ENCODE results near the gene AP2A2. TPM values are rescaled to one million over a fixed set of nuclear protein-coding genes. Genes with fewer than 3 reads are reported as not detected.

The AP2A2 gene
- total RNA-seq, 1 experiment from 2014 or later, result 29.6 TPM

- DNase-seq, result no peak
- intact Hi-C loops (cut with micrococcal nuclease), result no loop called here
- POLR2A ChIA-PET (ENCODE audit: unreplicated experiment), result no interaction called here
- peaks cover 16% of the 10 kb centered on the region for H3K4me1 ChIP-seq (ENCODE audit: insufficient read depth, low read length)
- peaks cover 26% of the 10 kb centered on the region for H3K79me2 ChIP-seq (ENCODE audit: low read length)
- no peak for TF ChIP-seq EZH2 (IDR thresholded peaks at IDR 0.05; ENCODE audit: low read length, unreplicated experiment)
- TF ChIP-seq, protein P1, sequence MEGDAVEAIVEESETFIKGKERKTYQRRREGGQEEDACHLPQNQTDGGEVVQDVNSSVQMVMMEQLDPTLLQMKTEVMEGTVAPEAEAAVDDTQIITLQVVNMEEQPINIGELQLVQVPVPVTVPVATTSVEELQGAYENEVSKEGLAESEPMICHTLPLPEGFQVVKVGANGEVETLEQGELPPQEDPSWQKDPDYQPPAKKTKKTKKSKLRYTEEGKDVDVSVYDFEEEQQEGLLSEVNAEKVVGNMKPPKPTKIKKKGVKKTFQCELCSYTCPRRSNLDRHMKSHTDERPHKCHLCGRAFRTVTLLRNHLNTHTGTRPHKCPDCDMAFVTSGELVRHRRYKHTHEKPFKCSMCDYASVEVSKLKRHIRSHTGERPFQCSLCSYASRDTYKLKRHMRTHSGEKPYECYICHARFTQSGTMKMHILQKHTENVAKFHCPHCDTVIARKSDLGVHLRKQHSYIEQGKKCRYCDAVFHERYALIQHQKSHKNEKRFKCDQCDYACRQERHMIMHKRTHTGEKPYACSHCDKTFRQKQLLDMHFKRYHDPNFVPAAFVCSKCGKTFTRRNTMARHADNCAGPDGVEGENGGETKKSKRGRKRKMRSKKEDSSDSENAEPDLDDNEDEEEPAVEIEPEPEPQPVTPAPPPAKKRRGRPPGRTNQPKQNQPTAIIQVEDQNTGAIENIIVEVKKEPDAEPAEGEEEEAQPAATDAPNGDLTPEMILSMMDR (conservative IDR thresholded peaks at IDR 0.05; ENCODE audit: low read depth, low read length), result no peak
- TF ChIP-seq EZH2phosphoT487 (IDR thresholded peaks at IDR 0.05; ENCODE audit: borderline replicate concordance, low read length), result no peak
- no peaks in the 10 kb centered on the region for H3K9me2 ChIP-seq (replicated peaks; ENCODE audit: low read length)
- H3K4me3 ChIP-seq (ENCODE audit: low read length), result no peak overlapping the region
- no peak overlapping the region for H3K27ac ChIP-seq (ENCODE audit: low read length)
- H2AFZ ChIP-seq (ENCODE audit: low read length), result no peak overlapping the region
- H3K27me3 ChIP-seq (ENCODE audit: low read length), result no peaks in the 10 kb centered on the region
- CTCF ChIA-PET, result no interaction called here
- no peaks in the 10 kb centered on the region; the same call in 1 of the 2 replicates for H3K36me3 ChIP-seq (ENCODE audit: low read depth, low read length)
- no peak for ATAC-seq
- no peaks in the 10 kb centered on the region for H3K9me3 ChIP-seq (ENCODE audit: low read length)
- no peak overlapping the region for H3K9ac ChIP-seq (ENCODE audit: low read length)
- no peaks in the 10 kb centered on the region for H4K20me1 ChIP-seq (ENCODE audit: low read length)
- no peaks in the 10 kb centered on the region for H3F3A ChIP-seq (ENCODE audit: low read length, unreplicated experiment)
- no peak overlapping the region for H3K4me2 ChIP-seq (ENCODE audit: low read length)
- no TSS peak for BruUV-seq (replicated peaks)
Observed at GRCh38 chr11:913043-913442, 12.6 kb upstream of the AP2A2 start.

GRCh38 chr11:914204-914603, 11.5 kb upstream of the AP2A2 start:
- H3K27ac ChIP-seq (ENCODE audit: low read length), result no peak overlapping the region
- H3K36me3 ChIP-seq (ENCODE audit: low read depth, low read length), result no peaks in the 10 kb centered on the region; the same call in 1 of the 2 replicates
- intact Hi-C loops (cut with micrococcal nuclease), result no loop called here
- peaks cover 14% of the 10 kb centered on the region for H3K79me2 ChIP-seq (ENCODE audit: low read length)
- H2AFZ ChIP-seq (ENCODE audit: low read length), result no peak overlapping the region
- no peaks in the 10 kb centered on the region for H3F3A ChIP-seq (ENCODE audit: low read length, unreplicated experiment)
- POLR2A ChIA-PET (ENCODE audit: unreplicated experiment), result no interaction called here
- no peak for ATAC-seq
- no peaks in the 10 kb centered on the region for H3K9me3 ChIP-seq (ENCODE audit: low read length)
- H3K27me3 ChIP-seq (ENCODE audit: low read length), result no peaks in the 10 kb centered on the region
- no peak overlapping the region for H3K4me2 ChIP-seq (ENCODE audit: low read length)
- CTCF ChIA-PET, result no interaction called here
- BruUV-seq (replicated peaks), result no TSS peak
- no peak overlapping the region for H3K9ac ChIP-seq (ENCODE audit: low read length)
- peaks cover 12% of the 10 kb centered on the region for H3K4me1 ChIP-seq (ENCODE audit: insufficient read depth, low read length)
- H3K9me2 ChIP-seq (replicated peaks; ENCODE audit: low read length), result no peaks in the 10 kb centered on the region
- no peak for TF ChIP-seq EZH2 (IDR thresholded peaks at IDR 0.05; ENCODE audit: low read length, unreplicated experiment)
- no peak for TF ChIP-seq EZH2phosphoT487 (IDR thresholded peaks at IDR 0.05; ENCODE audit: borderline replicate concordance, low read length)
- TF ChIP-seq, protein P1 (conservative IDR thresholded peaks at IDR 0.05; ENCODE audit: low read depth, low read length), result no peak
- no peak overlapping the region for H3K4me3 ChIP-seq (ENCODE audit: low read length)
- no peak for DNase-seq
- no peaks in the 10 kb centered on the region for H4K20me1 ChIP-seq (ENCODE audit: low read length)

GRCh38 chr11:914747-915501, 10.7 kb upstream of the AP2A2 start:
- ATAC-seq, result no peak
- POLR2A ChIA-PET (ENCODE audit: unreplicated experiment), result no interaction called here

More at GRCh38 chr11:914747-915501, 10.7 kb upstream of the AP2A2 start:
- Histone ChIP-seq H3K9ac (ENCODE audit: low read length) (no peak overlapping the region), H3K4me1 (ENCODE audit: insufficient read depth, low read length) (peaks cover 6% of the 10 kb centered on the region; the same call in 1 of the 2 replicates), H3F3A (ENCODE audit: low read length, unreplicated experiment) (no peaks in the 10 kb centered on the region), H3K27ac (ENCODE audit: low read length) (no peak overlapping the region), H3K9me2 (replicated peaks; ENCODE audit: low read length) (no peaks in the 10 kb centered on the region), H3K9me3 (ENCODE audit: low read length) (no peaks in the 10 kb centered on the region), H4K20me1 (ENCODE audit: low read length) (no peaks in the 10 kb centered on the region), H3K79me2 (ENCODE audit: low read length) (peaks cover 7% of the 10 kb centered on the region), H3K36me3 (ENCODE audit: low read depth, low read length) (no peaks in the 10 kb centered on the region), H2AFZ (ENCODE audit: low read length) (no peak overlapping the region), H3K27me3 (ENCODE audit: low read length) (no peaks in the 10 kb centered on the region), H3K4me2 (ENCODE audit: low read length) (no peak overlapping the region), H3K4me3 (ENCODE audit: low read length) (no peak overlapping the region)
- TF ChIP-seq EZH2 (IDR thresholded peaks at IDR 0.05; ENCODE audit: low read length, unreplicated experiment), result no peak
- TF ChIP-seq, protein P1 (conservative IDR thresholded peaks at IDR 0.05; ENCODE audit: low read depth, low read length), result no peak
- no peak for DNase-seq
- CTCF ChIA-PET, result no interaction called here
- BruUV-seq (replicated peaks), result no TSS peak
- intact Hi-C loops (cut with micrococcal nuclease), result no loop called here

Data from PC-3 (cell line).